Measurements from ENCODE around the gene ZNF358.

The ZNF358 gene

DNA sequence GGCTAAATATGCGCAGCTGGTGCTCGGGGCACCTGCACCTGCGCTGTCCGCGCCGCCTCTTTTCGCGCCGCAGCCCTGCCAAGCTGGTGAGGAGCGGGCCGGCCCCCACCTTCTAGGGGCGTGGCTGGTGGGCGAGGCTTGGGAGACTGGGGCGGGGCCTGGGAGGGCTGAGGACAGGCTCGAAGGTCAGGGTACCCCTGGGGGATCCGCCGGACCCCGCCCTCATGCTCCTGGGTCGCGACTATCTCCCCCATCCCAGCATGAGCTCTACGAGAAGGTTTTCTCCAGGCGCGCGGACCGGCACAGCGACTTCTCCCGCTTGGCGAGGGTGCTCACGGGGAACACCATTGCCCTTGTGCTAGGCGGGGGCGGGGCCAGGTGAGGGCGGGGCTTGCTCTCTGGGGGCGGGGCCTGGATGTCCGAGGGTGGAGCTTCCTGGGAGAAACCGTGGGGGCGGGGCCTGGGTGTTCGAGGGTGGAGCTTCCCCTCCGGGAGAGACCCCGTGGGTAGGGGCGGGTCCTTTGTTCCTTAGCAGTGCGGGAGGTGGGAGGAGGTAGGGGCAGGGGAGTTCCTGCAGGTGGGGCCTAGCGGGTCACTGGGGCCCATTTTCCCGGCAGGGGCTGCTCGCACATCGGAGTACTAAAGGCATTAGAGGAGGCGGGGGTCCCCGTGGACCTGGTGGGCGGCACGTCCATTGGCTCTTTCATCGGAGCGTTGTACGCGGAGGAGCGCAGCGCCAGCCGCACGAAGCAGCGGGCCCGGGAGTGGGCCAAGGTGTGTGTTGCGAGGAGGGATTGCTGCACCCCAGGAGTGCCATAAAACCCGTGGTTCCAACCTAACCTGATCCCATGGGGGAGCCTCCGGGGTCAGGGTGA lies 39.3 kb downstream of the ZNF358 start:
- ChIA-PET POLR2A (no interaction called here), CTCF (interaction anchor here (1.0 to 2.0 kb wide), 3 partner anchors 10 to 14 kb away, joined by 3 to 9 read pairs (median 5); no protein-coding TSS in a partner anchor)
- no peak for DNase-seq (ENCODE audit: low read depth, low spot score)
- TF ChIP-seq, protein P1, sequence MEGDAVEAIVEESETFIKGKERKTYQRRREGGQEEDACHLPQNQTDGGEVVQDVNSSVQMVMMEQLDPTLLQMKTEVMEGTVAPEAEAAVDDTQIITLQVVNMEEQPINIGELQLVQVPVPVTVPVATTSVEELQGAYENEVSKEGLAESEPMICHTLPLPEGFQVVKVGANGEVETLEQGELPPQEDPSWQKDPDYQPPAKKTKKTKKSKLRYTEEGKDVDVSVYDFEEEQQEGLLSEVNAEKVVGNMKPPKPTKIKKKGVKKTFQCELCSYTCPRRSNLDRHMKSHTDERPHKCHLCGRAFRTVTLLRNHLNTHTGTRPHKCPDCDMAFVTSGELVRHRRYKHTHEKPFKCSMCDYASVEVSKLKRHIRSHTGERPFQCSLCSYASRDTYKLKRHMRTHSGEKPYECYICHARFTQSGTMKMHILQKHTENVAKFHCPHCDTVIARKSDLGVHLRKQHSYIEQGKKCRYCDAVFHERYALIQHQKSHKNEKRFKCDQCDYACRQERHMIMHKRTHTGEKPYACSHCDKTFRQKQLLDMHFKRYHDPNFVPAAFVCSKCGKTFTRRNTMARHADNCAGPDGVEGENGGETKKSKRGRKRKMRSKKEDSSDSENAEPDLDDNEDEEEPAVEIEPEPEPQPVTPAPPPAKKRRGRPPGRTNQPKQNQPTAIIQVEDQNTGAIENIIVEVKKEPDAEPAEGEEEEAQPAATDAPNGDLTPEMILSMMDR (IDR thresholded peaks at IDR 0.05; ENCODE audit: insufficient read depth, low read length, missing control alignments) = no peak
- no peak overlapping the region for H3K4me3 ChIP-seq (ENCODE audit: low read depth, low read length)

DNA sequence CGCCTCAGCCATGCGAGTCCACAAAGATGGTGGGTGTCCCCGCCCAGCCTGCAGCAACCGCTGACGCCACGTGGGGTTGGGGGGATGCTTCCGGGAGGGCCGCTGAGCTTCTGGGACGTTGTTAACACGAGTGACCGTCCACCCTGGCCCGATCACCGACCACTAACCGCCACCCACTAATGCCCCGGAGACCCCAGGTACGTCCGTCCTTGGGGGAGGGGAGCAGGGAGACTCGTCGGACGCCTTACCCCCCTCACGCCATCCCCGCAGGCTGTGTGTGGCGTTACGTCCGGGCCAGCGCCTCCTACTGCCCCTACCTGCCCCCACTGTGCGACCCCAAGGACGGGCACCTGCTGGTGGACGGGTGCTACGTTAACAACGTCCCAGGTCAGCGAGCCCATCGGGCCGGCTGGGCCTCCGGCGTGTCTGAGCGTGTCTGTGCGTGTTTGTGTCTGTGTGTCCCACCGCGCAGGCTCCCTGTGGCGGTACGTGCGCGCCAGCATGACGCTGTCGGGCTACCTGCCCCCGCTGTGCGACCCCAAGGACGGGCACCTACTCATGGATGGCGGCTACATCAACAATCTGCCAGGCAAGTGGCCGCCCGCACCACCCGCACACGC lies 40.9 kb downstream of the ZNF358 start:
- ChIA-PET POLR2A (no interaction called here), CTCF (interaction anchor here (1.8 kb wide), 1 partner anchor 12 kb away, joined by 7 read pairs; no protein-coding TSS in a partner anchor)
- DNase-seq (ENCODE audit: low read depth, low spot score) = no peak
- TF ChIP-seq, protein P1 (IDR thresholded peaks at IDR 0.05; ENCODE audit: insufficient read depth, low read length, missing control alignments) = no peak
- no peak overlapping the region for H3K4me3 ChIP-seq (ENCODE audit: low read depth, low read length)

DNA sequence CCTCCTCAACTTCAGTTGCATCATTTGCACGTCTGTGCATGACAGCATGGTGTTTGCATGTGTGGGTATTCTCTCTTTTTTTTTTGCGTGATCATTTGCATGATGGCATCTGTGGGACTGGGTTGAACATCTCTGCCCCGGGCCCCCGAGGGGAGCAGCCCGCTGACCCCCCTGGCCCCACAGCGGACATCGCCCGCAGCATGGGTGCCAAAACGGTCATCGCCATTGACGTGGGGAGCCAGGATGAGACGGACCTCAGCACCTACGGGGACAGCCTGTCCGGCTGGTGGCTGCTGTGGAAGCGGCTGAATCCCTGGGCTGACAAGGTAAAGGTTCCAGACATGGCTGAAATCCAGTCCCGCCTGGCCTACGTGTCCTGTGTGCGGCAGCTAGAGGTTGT lies 42.8 kb downstream of the ZNF358 start:
- DNase-seq (ENCODE audit: low read depth, low spot score) = no peak
- TF ChIP-seq, protein P1 (IDR thresholded peaks at IDR 0.05; ENCODE audit: insufficient read depth, low read length, missing control alignments) = no peak
- H3K4me3 ChIP-seq (ENCODE audit: low read depth, low read length) = no peak overlapping the region
- ChIA-PET POLR2A (no interaction called here), CTCF (interaction anchor here (1.1 to 2.9 kb wide), 3 partner anchors 10 to 204 kb away, joined by 3 to 31 read pairs (median 3); partner anchors contain the start of gene TRAPPC5)

DNA sequence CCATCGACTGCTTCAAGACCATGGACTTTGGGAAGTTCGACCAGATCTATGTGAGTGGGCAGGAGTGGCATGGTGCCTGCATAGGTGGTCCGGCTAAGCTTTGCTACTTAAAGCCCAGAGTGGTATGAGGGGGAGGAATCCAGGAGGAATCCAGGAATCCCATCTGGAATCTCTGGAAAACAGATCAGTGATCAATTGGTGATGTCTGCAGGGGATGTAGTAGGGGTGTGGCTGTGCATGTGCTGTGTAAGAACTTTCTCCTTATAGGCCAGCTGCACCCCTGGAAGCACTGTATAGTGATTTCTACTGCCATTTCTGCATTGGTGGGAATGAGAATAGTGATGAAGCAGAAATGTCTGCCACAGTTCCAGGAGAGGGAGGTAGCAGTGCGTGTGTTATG lies 43.2 kb downstream of the ZNF358 start:
- no peak overlapping the region for H3K4me3 ChIP-seq (ENCODE audit: low read depth, low read length)
- no peak for DNase-seq (ENCODE audit: low read depth, low spot score)
- ChIA-PET CTCF (interaction anchor here (0.9 to 2.9 kb wide), 5 partner anchors 9 to 205 kb away, joined by 3 to 31 read pairs (median 3); partner anchors contain the start of gene TRAPPC5), POLR2A (no interaction called here)
- TF ChIP-seq, protein P1 (IDR thresholded peaks at IDR 0.05; ENCODE audit: insufficient read depth, low read length, missing control alignments) = no peak

DNA sequence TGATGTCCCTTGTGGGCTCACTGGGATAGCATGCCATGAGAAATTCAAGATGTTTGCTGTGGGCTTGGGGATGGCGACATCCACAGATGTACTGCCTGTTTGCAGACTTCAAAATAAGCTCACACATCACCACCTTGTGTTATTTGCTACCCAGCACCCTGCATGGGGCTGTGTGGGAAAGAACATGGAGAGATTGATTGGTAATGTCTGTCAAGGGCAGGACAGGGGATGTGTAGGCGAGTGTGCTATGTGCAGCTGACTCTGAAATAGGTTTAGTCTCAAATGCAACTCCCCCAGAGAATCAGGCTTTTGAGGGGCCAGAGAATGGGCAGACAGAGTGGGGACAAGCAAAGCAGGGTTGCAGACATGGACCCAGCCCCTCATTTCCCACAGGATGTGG lies 44.4 kb downstream of the ZNF358 start:
- ChIA-PET CTCF (interaction anchor here (0.9 to 2.9 kb wide), 4 partner anchors 9 to 206 kb away, joined by 3 to 31 read pairs (median 4); partner anchors contain the start of gene TRAPPC5), POLR2A (no interaction called here)
- TF ChIP-seq, protein P1 (IDR thresholded peaks at IDR 0.05; ENCODE audit: insufficient read depth, low read length, missing control alignments) = no peak
- no peak overlapping the region for H3K4me3 ChIP-seq (ENCODE audit: low read depth, low read length)
- no peak for DNase-seq (ENCODE audit: low read depth, low spot score)

DNA sequence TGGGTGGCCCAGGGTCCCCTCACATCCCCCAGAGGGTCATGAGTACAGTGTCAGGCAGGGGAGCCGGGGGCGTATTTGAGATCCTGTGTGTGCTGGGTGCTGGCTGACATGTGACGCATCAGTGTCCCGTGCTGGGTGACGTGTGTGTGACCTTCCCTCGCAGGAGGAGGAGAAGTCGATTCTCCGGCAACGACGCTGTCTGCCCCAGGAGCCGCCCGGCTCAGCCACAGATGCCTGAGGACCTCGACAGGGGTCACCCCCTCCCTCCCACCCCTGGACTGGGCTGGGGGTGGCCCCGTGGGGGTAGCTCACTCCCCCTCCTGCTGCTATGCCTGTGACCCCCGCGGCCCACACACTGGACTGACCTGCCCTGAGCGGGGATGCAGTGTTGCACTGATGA lies 45.4 kb downstream of the ZNF358 start:
- H3K4me3 ChIP-seq (ENCODE audit: low read depth, low read length) = no peak overlapping the region
- ChIA-PET POLR2A (no interaction called here), CTCF (interaction anchor here (1.0 to 1.3 kb wide), 2 partner anchors 120 to 238 kb away, joined by 3 read pairs; partner anchors contain the start of gene TRAPPC5)
- no peak for DNase-seq (ENCODE audit: low read depth, low spot score)
- TF ChIP-seq, protein P1 (IDR thresholded peaks at IDR 0.05; ENCODE audit: insufficient read depth, low read length, missing control alignments) = no peak

All from AG04449 (cell line).